Mucosa of stomach (tissue), 1 donor: Measurements from ENCODE around the gene ARHGAP1.

Source experiments
- H3K27me3 ChIP-seq: one replicate; pipeline ENCODE4 v1.7.0; 2013; ENCODE audit warnings: mild to moderate bottlenecking, low read length; ENCODE audit not compliant: control insufficient read depth, insufficient read depth
- H3K36me3 ChIP-seq: one replicate; pipeline ENCODE4 v1.7.0; 2013; ENCODE audit warnings: low read length; ENCODE audit not compliant: control insufficient read depth, insufficient read depth
- H3K4me1 ChIP-seq: one replicate; pipeline ENCODE4 v1.7.0; 2013; ENCODE audit warnings: mild to moderate bottlenecking, low read length; ENCODE audit not compliant: control insufficient read depth, insufficient read depth
- H3K4me3 ChIP-seq: one replicate; pipeline ENCODE4 v1.7.0; 2013; ENCODE audit warnings: low read length
- H3K9ac ChIP-seq: one replicate; pipeline ENCODE4 v1.7.0; 2013; ENCODE audit warnings: mild to moderate bottlenecking, low read length, moderate library complexity
- H3K9me3 ChIP-seq: one replicate; pipeline ENCODE4 v1.7.0; 2013; ENCODE audit warnings: mild to moderate bottlenecking, low read length, moderate library complexity; ENCODE audit not compliant: control insufficient read depth
- donor health status: Pancreatic carcinoma.

Gene ARHGAP1

GRCh38 chr11:46664612-46665011 is 35.8 kb downstream of the ARHGAP1 start:
- no peaks in the 10 kb centered on the region for H3K27me3 ChIP-seq
- no peaks in the 10 kb centered on the region for H3K4me1 ChIP-seq
- H3K9ac ChIP-seq, result no peak overlapping the region
- no peaks in the 10 kb centered on the region for H3K9me3 ChIP-seq
- H3K4me3 ChIP-seq, result no peak overlapping the region
- H3K36me3 ChIP-seq, result peaks cover 4% of the 10 kb centered on the region

- Histone ChIP-seq H3K4me1 (no peaks in the 10 kb centered on the region), H3K9ac (no peak overlapping the region), H3K4me3 (no peak overlapping the region), H3K36me3 (peaks cover 4% of the 10 kb centered on the region), H3K9me3 (no peaks in the 10 kb centered on the region), H3K27me3 (no peaks in the 10 kb centered on the region)
Observed at GRCh38 chr11:46663277-46663940, 37.0 kb downstream of the ARHGAP1 start.

GRCh38 chr11:46662366-46662765 is 38.1 kb downstream of the ARHGAP1 start:
- no peaks in the 10 kb centered on the region for H3K9me3 ChIP-seq
- peaks cover 4% of the 10 kb centered on the region for H3K36me3 ChIP-seq
- no peak overlapping the region for H3K9ac ChIP-seq
- H3K27me3 ChIP-seq, result no peaks in the 10 kb centered on the region
- H3K4me1 ChIP-seq, result no peaks in the 10 kb centered on the region
- no peak overlapping the region for H3K4me3 ChIP-seq

- Histone ChIP-seq H3K4me3 (no peak overlapping the region), H3K36me3 (peaks cover 4% of the 10 kb centered on the region), H3K27me3 (no peaks in the 10 kb centered on the region), H3K9ac (no peak overlapping the region), H3K9me3 (no peaks in the 10 kb centered on the region), H3K4me1 (no peaks in the 10 kb centered on the region)
Observed at GRCh38 chr11:46661836-46662235, 38.6 kb downstream of the ARHGAP1 start.

GRCh38 chr11:46659908-46660307 is 40.5 kb downstream of the ARHGAP1 start:
- H3K36me3 ChIP-seq, result peaks cover 14% of the 10 kb centered on the region
- no peaks in the 10 kb centered on the region for H3K9me3 ChIP-seq
- H3K9ac ChIP-seq, result no peak overlapping the region
- no peaks in the 10 kb centered on the region for H3K4me1 ChIP-seq
- H3K27me3 ChIP-seq, result no peaks in the 10 kb centered on the region
- H3K4me3 ChIP-seq, result no peak overlapping the region

- Histone ChIP-seq H3K4me1 (no peaks in the 10 kb centered on the region), H3K4me3 (no peak overlapping the region), H3K9me3 (no peaks in the 10 kb centered on the region), H3K9ac (no peak overlapping the region), H3K36me3 (peaks cover 9% of the 10 kb centered on the region), H3K27me3 (no peaks in the 10 kb centered on the region)
Observed at GRCh38 chr11:46658259-46658658, 42.2 kb downstream of the ARHGAP1 start.

- Histone ChIP-seq H3K4me3 (no peak overlapping the region), H3K9me3 (no peaks in the 10 kb centered on the region), H3K4me1 (no peaks in the 10 kb centered on the region), H3K36me3 (peaks cover 9% of the 10 kb centered on the region), H3K9ac (no peak overlapping the region), H3K27me3 (no peaks in the 10 kb centered on the region)
Observed at GRCh38 chr11:46657186-46657585, 43.2 kb downstream of the ARHGAP1 start.

- Histone ChIP-seq H3K27me3 (no peaks in the 10 kb centered on the region), H3K9me3 (no peaks in the 10 kb centered on the region), H3K4me1 (no peaks in the 10 kb centered on the region), H3K36me3 (peaks cover 9% of the 10 kb centered on the region), H3K4me3 (no peak overlapping the region), H3K9ac (no peak overlapping the region)
Observed at GRCh38 chr11:46655631-46656030, 44.8 kb downstream of the ARHGAP1 start.

GRCh38 chr11:46649180-46649738 is 51.2 kb downstream of the ARHGAP1 start:
- H3K27me3 ChIP-seq, result no peaks in the 10 kb centered on the region
- H3K4me1 ChIP-seq, result no peaks in the 10 kb centered on the region
- no peaks in the 10 kb centered on the region for H3K36me3 ChIP-seq
- H3K9ac ChIP-seq, result no peak overlapping the region
- no peak overlapping the region for H3K4me3 ChIP-seq
- H3K9me3 ChIP-seq, result no peaks in the 10 kb centered on the region

- Histone ChIP-seq H3K27me3 (no peaks in the 10 kb centered on the region), H3K4me3 (no peak overlapping the region), H3K9me3 (no peaks in the 10 kb centered on the region), H3K4me1 (peaks cover 11% of the 10 kb centered on the region), H3K36me3 (no peaks in the 10 kb centered on the region), H3K9ac (no peak overlapping the region)
Observed at GRCh38 chr11:46643986-46644385, 56.4 kb downstream of the ARHGAP1 start.

- no peak overlapping the region for H3K4me3 ChIP-seq
- no peak overlapping the region for H3K9ac ChIP-seq
- no peaks in the 10 kb centered on the region for H3K36me3 ChIP-seq
- no peaks in the 10 kb centered on the region for H3K27me3 ChIP-seq
- H3K9me3 ChIP-seq, result no peaks in the 10 kb centered on the region
- H3K4me1 ChIP-seq, result peaks cover 11% of the 10 kb centered on the region
Observed at GRCh38 chr11:46643531-46643930, 56.9 kb downstream of the ARHGAP1 start.

GRCh38 chr11:46642627-46643335 is 57.6 kb downstream of the ARHGAP1 start:
- no peak overlapping the region for H3K9ac ChIP-seq
- H3K36me3 ChIP-seq, result no peaks in the 10 kb centered on the region
- H3K4me1 ChIP-seq, result peaks cover 11% of the 10 kb centered on the region
- no peaks in the 10 kb centered on the region for H3K9me3 ChIP-seq
- no peaks in the 10 kb centered on the region for H3K27me3 ChIP-seq
- no peak overlapping the region for H3K4me3 ChIP-seq
